GM12864 (cell line): ENCODE measurements around the gene PMAIP1.
A peak's percentile ranks its signal among the peaks of the same experiment; 100 is the strongest.

Experiments used
- DNase-seq: peaks from one replicate; pipeline ENCODE4 v3.0.0-alpha.2; 2011; ENCODE audit warnings: low read depth
- H3K4me3 ChIP-seq: 2 replicates; pipeline ENCODE4 v1.5.1; 2011; ENCODE audit warnings: mild to moderate bottlenecking, low read depth, low read length, control low read depth
- TF ChIP-seq, protein P1 (sequence below): IDR thresholded peaks from 2 replicates; pipeline ENCODE4 v1.5.1; 2011; ENCODE audit warnings: low read depth, mild to moderate bottlenecking, moderate library complexity, low read length, control low read depth, inconsistent platforms; ENCODE audit errors: missing control alignments

PMAIP1 gene

DNA sequence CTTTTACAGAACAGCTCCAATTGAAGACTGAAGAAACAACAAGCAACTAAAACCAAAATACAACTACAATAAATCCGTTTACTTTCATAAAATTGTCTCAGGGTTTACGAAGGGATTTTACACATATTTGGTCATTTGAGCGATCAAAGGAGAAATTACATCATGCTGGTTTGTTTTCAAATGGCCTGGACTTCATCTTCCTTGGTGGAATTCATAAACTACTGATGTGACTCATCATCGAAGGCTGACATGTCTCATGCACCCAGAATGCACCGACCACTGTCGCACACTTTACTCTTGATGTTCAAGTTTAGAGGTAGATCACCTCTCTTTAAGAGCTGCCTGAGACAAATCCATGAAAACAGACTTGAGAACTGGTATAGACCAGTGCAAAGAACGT is 25.6 kb upstream of the PMAIP1 start:
- H3K4me3 ChIP-seq, result no peak overlapping the region
- DNase-seq, result no peak
- TF ChIP-seq, protein P1, sequence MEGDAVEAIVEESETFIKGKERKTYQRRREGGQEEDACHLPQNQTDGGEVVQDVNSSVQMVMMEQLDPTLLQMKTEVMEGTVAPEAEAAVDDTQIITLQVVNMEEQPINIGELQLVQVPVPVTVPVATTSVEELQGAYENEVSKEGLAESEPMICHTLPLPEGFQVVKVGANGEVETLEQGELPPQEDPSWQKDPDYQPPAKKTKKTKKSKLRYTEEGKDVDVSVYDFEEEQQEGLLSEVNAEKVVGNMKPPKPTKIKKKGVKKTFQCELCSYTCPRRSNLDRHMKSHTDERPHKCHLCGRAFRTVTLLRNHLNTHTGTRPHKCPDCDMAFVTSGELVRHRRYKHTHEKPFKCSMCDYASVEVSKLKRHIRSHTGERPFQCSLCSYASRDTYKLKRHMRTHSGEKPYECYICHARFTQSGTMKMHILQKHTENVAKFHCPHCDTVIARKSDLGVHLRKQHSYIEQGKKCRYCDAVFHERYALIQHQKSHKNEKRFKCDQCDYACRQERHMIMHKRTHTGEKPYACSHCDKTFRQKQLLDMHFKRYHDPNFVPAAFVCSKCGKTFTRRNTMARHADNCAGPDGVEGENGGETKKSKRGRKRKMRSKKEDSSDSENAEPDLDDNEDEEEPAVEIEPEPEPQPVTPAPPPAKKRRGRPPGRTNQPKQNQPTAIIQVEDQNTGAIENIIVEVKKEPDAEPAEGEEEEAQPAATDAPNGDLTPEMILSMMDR, result no peak

DNA sequence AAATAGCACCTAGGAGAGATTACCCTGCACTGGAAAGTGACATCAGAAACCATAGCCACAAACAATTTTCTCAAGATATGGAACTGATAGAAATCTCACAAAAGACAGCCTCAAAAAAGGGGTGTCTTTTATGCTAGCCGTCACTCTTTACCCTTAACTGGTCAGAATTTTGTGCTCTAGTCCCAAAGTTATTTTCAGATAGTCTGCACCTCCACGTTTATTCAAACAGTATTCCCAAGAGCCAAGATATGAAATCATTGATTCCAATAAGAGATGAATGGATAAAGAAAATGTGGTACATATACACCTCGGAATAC is 23.5 kb upstream of the PMAIP1 start:
- DNase-seq, result peak; percentile 69
- H3K4me3 ChIP-seq, result no peak overlapping the region; the same call in 1 of the 2 replicates
- TF ChIP-seq, protein P1, result no peak

DNA sequence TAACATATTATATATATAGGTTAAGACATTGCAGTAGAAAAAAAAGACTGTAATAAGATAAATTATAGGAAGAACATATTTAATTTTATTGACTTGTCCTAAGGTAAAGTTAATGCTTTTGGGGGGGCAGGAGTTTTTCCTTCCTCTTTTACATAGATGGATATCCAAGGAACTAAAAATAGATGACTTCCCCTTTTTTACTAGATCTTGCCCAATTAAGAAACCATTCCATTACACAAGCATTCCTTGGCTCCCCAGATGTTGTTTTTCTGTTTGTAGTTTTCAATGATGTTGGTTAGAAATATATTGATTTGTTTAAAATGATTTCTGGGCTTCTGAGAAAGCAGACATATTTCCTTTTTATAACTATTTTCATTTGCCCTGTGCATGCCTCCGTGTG is 22.4 kb upstream of the PMAIP1 start:
- H3K4me3 ChIP-seq, result no peak overlapping the region
- TF ChIP-seq, protein P1, result no peak
- no peak for DNase-seq

DNA sequence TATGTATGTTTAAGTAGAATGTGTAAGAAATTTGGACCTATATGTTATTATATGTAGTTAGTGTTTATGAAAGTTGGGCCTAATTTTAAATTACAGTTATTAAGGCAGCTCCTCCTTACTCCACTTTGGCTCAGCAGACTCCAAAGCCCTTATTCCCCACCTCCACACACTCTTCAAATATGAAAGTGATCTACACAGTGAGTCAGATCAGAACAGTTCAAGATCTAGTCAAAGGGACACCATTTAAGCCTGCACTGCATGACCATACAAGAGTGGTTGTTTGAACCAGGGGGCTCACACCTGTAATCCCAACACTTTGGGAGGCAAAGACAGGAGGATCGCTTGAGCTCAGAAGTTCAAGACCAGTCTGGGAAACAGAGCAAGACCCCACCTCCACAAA is 21.2 kb upstream of the PMAIP1 start:
- H3K4me3 ChIP-seq, result no peak overlapping the region
- TF ChIP-seq, protein P1, result no peak
- DNase-seq, result no peak

DNA sequence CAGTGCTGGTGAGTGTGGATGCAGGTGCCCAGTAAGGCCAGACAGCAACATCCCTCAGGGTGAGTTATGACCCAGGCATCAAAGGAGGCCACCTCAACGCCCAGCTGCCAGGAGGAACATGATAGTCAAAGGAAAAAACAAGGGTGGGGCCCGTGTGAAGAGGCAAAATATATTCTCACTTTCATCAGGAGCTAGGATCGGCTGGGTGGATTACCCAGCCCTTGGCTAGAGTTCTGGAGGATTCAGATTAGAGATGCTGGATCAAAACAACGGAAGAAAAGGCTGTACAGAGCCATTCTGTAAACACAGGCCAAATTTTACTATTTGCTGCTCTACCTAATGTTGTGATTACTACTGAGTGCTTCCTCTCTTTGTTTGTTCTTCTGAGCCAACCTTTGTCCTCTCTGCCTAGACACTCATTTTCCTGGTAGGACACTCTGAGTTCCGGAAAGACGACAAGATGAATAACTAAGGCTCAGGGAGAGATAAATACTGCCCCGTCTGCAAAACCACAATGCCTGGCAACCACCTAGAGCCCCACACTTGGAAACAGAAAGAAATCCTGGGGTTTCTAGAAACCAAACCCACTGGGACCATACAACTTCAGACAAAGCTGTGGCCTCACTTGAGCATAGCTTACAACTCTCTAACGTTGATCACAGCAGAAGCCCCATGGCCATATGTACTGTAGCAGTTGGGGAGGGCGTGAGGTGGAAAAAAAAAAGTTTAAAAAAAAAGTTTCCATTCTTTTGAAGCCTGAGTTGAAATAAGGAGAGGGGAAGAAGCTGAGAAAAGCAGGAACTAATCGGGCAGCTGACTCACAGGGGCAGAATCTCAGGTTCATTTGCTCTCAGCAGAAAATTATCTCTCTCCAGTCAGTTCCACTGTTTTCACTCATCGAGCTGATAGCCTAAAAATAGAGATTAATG is 17.8 kb upstream of the PMAIP1 start:
- no peak for DNase-seq
- no peak overlapping the region for H3K4me3 ChIP-seq
- TF ChIP-seq, protein P1, result no peak

DNA sequence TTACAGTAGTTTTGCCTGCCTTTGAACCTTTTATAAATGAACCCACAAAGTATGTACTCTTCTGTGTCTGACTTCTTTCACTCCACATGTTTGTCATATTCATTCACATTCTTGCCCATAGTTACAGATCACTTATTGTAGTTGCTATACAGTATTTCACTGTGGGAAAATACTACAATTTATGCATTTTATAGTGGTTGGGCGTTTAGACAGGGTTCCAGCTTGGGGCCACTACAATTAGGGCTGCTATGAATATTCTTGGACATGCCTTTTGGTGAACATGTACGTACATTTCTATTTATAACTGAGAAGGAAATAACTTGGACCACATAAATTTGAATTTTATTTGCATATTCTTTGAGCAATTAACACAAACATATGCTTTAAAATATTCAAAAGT is 15.4 kb upstream of the PMAIP1 start:
- TF ChIP-seq, protein P1, result no peak
- no peak for DNase-seq
- H3K4me3 ChIP-seq, result no peak overlapping the region
